Measurements from ENCODE around the gene ERG. TPM values are rescaled to one million over a fixed set of nuclear protein-coding genes. Genes with fewer than 3 reads are reported as not detected.

The ERG gene
- total and polyA plus RNA-seq, 2 experiments from 2014 or later = 0.14 to 0.44 TPM

GRCh38 chr21:38495242-38495641 is 3.0 kb downstream of the ERG start:
- Histone ChIP-seq H3K27ac (ENCODE audit: low read depth) (no peak overlapping the region), H3F3A (replicated peaks; ENCODE audit: low read depth) (no peaks in the 10 kb centered on the region), H3K4me2 (no peak overlapping the region), H3K27me3 (ENCODE audit: insufficient read depth) (no peaks in the 10 kb centered on the region), H3K79me2 (replicated peaks; ENCODE audit: insufficient read depth) (no peaks in the 10 kb centered on the region), H3K4me1 (ENCODE audit: insufficient read depth) (peaks cover 13% of the 10 kb centered on the region), H3K4me3 (no peak overlapping the region), H2AFZ (no peak overlapping the region; the same call in 1 of the 2 replicates), H3K9me2 (ENCODE audit: insufficient read depth) (no peaks in the 10 kb centered on the region), H4K20me1 (replicated peaks; ENCODE audit: insufficient read depth) (no peaks in the 10 kb centered on the region), H3K36me3 (ENCODE audit: insufficient read depth) (no peaks in the 10 kb centered on the region)
- peaks cover 46% of the 10 kb centered on the region for H3K4me1 Mint-ChIP-seq
- no peak for TF ChIP-seq EZH2 (IDR thresholded peaks at IDR 0.05; ENCODE audit: low read depth, unreplicated experiment)
- TF ChIP-seq POLR2AphosphoS5 (IDR thresholded peaks at IDR 0.05; ENCODE audit: low read depth) = no peak
- no peak for TF ChIP-seq EZH2phosphoT487 (IDR thresholded peaks at IDR 0.05; ENCODE audit: unreplicated experiment)
- TF ChIP-seq CREB1 (CRISPR knock-in tag; IDR thresholded peaks at IDR 0.05; ENCODE audit: low read depth) = no peak
- no peak for TF ChIP-seq ZNF462 (CRISPR knock-in tag; IDR thresholded peaks at IDR 0.05)
- TF ChIP-seq STAT1 (IDR thresholded peaks at IDR 0.05; ENCODE audit: unreplicated experiment) = no peak
- no peak for TF ChIP-seq JUNB (IDR thresholded peaks at IDR 0.05; ENCODE audit: unreplicated experiment)
- TF ChIP-seq ETS1 (IDR thresholded peaks at IDR 0.05) = no peak
- ATAC-seq (no peak), DNase-seq (ENCODE audit: low spot score) (no peak)
- H3K27me3 Mint-ChIP-seq (ENCODE audit: insufficient read depth, low read depth, poor library complexity) = peaks cover 2% of the 10 kb centered on the region
- no peak overlapping the region for H3K4me3 Mint-ChIP-seq
- peak overlapping the region; percentile 63; the same call in 1 of the 2 replicates for H3K27ac Mint-ChIP-seq
- H3K36me3 Mint-ChIP-seq (ENCODE audit: low read depth) = no peaks in the 10 kb centered on the region
- H3K9me3 Mint-ChIP-seq = no peaks in the 10 kb centered on the region
